IPS-20b (cell line): Measurements from ENCODE around the gene ABT1.

ENCODE experiments used
- H3K27ac ChIP-seq: one replicate; pipeline ENCODE4 v1.5.1; 2013; ENCODE audit warnings: low read length
- H3K27me3 ChIP-seq: 2 replicates; pipeline ENCODE4 v1.6.1; 2013; ENCODE audit warnings: mild to moderate bottlenecking, low read length, inconsistent platforms; ENCODE audit not compliant: insufficient read depth
- H3K36me3 ChIP-seq: 2 replicates; pipeline ENCODE4 v1.6.1; 2013; ENCODE audit warnings: low read depth, mild to moderate bottlenecking, inconsistent platforms, low read length, moderate library complexity; ENCODE audit not compliant: insufficient read depth
- H3K4me1 ChIP-seq: 2 replicates; pipeline ENCODE4 v1.6.1; 2013; ENCODE audit warnings: mild to moderate bottlenecking, control low read depth, inconsistent platforms, low read length, moderate library complexity; ENCODE audit not compliant: insufficient read depth
- H3K4me3 ChIP-seq: 2 replicates; pipeline ENCODE4 v1.5.1; 2013; ENCODE audit warnings: mild to moderate bottlenecking, low read length, inconsistent platforms
- H3K9ac ChIP-seq: 2 replicates; pipeline ENCODE4 v1.6.1; 2013; ENCODE audit warnings: low read depth, mild to moderate bottlenecking, inconsistent platforms, low read length, moderate library complexity
- H3K9me3 ChIP-seq: 2 replicates; pipeline ENCODE4 v1.6.1; 2013; ENCODE audit warnings: mild to moderate bottlenecking, low read depth, low read length, inconsistent platforms; ENCODE audit not compliant: insufficient read depth

The ABT1 gene

GRCh38 chr6:26597821-26598220 is 1.1 kb downstream of the ABT1 start:
- Histone ChIP-seq H3K4me1 (peaks cover 5% of the 10 kb centered on the region; the same call in 1 of the 2 replicates), H3K9ac (peak overlapping the region; percentile 93; the same call in 1 of the 2 replicates), H3K9me3 (no peaks in the 10 kb centered on the region), H3K4me3 (peak overlapping the region; percentile 98), H3K27ac (no peak overlapping the region), H3K27me3 (peaks cover 8% of the 10 kb centered on the region; the same call in 1 of the 2 replicates), H3K36me3 (peaks cover 19% of the 10 kb centered on the region)

- no peaks in the 10 kb centered on the region for H3K9me3 ChIP-seq
- H3K27ac ChIP-seq: no peak overlapping the region
- H3K36me3 ChIP-seq: peaks cover 19% of the 10 kb centered on the region
- H3K4me1 ChIP-seq: peaks cover 5% of the 10 kb centered on the region; the same call in 1 of the 2 replicates
- H3K9ac ChIP-seq: no peak overlapping the region
- H3K4me3 ChIP-seq: peak overlapping the region; percentile 98; the same call in 1 of the 2 replicates
- H3K27me3 ChIP-seq: peaks cover 6% of the 10 kb centered on the region; the same call in 1 of the 2 replicates
These were observed 1.5 kb downstream of the ABT1 start for GRCh38 chr6:26598267-26598666.

GRCh38 chr6:26599134-26599533 is 2.4 kb downstream of the ABT1 start:
- no peak overlapping the region for H3K4me3 ChIP-seq

GRCh38 chr6:26599591-26599990 is 2.8 kb downstream of the ABT1 start:
- Histone ChIP-seq H3K36me3 (peaks cover 19% of the 10 kb centered on the region), H3K27me3 (no peaks in the 10 kb centered on the region; the same call in 1 of the 2 replicates), H3K4me3 (no peak overlapping the region), H3K27ac (no peak overlapping the region), H3K9ac (no peak overlapping the region), H3K9me3 (no peaks in the 10 kb centered on the region), H3K4me1 (peaks cover 5% of the 10 kb centered on the region; the same call in 1 of the 2 replicates)

More at GRCh38 chr6:26599134-26599533, 2.4 kb downstream of the ABT1 start:
- Histone ChIP-seq H3K36me3 (peaks cover 19% of the 10 kb centered on the region), H3K27me3 (peaks cover 3% of the 10 kb centered on the region; the same call in 1 of the 2 replicates), H3K27ac (no peak overlapping the region), H3K9ac (no peak overlapping the region), H3K4me1 (peaks cover 5% of the 10 kb centered on the region; the same call in 1 of the 2 replicates), H3K9me3 (no peaks in the 10 kb centered on the region)

- H3K27me3 ChIP-seq: no peaks in the 10 kb centered on the region; the same call in none of the 2 replicates
- no peaks in the 10 kb centered on the region for H3K9me3 ChIP-seq
- H3K36me3 ChIP-seq: peaks cover 19% of the 10 kb centered on the region
- H3K27ac ChIP-seq: no peak overlapping the region
- no peak overlapping the region for H3K9ac ChIP-seq
- H3K4me1 ChIP-seq: peaks cover 5% of the 10 kb centered on the region; the same call in 1 of the 2 replicates
- no peak overlapping the region for H3K4me3 ChIP-seq
These were observed 4.0 kb downstream of the ABT1 start for GRCh38 chr6:26600759-26601158.

- H3K9me3 ChIP-seq: no peaks in the 10 kb centered on the region
- no peak overlapping the region for H3K9ac ChIP-seq
- no peak overlapping the region for H3K4me3 ChIP-seq
- peaks cover 5% of the 10 kb centered on the region; the same call in 1 of the 2 replicates for H3K4me1 ChIP-seq
- H3K36me3 ChIP-seq: peaks cover 19% of the 10 kb centered on the region
- H3K27ac ChIP-seq: no peak overlapping the region
- no peaks in the 10 kb centered on the region; the same call in none of the 2 replicates for H3K27me3 ChIP-seq
These were observed 5.5 kb downstream of the ABT1 start for GRCh38 chr6:26602262-26602661.

- H3K9ac ChIP-seq: no peak overlapping the region
- no peak overlapping the region for H3K4me3 ChIP-seq
- no peaks in the 10 kb centered on the region for H3K4me1 ChIP-seq
- no peak overlapping the region for H3K27ac ChIP-seq
- peaks cover 11% of the 10 kb centered on the region; the same call in 1 of the 2 replicates for H3K36me3 ChIP-seq
- no peaks in the 10 kb centered on the region; the same call in none of the 2 replicates for H3K27me3 ChIP-seq
- no peaks in the 10 kb centered on the region for H3K9me3 ChIP-seq
These were observed 7.3 kb downstream of the ABT1 start for GRCh38 chr6:26604026-26604425.

- peaks cover 5% of the 10 kb centered on the region; the same call in 1 of the 2 replicates for H3K36me3 ChIP-seq
- no peak overlapping the region for H3K9ac ChIP-seq
- H3K27me3 ChIP-seq: peaks cover 6% of the 10 kb centered on the region
- H3K4me1 ChIP-seq: no peaks in the 10 kb centered on the region
- no peaks in the 10 kb centered on the region for H3K9me3 ChIP-seq
- H3K27ac ChIP-seq: no peak overlapping the region
- no peak overlapping the region for H3K4me3 ChIP-seq
These were observed 8.0 kb downstream of the ABT1 start for GRCh38 chr6:26604797-26605196.

- Histone ChIP-seq H3K27ac (no peak overlapping the region), H3K4me3 (no peak overlapping the region; the same call in 1 of the 2 replicates), H3K4me1 (no peaks in the 10 kb centered on the region), H3K36me3 (no peaks in the 10 kb centered on the region), H3K9ac (no peak overlapping the region), H3K27me3 (peaks cover 34% of the 10 kb centered on the region), H3K9me3 (no peaks in the 10 kb centered on the region)
These were observed 10.9 kb downstream of the ABT1 start for GRCh38 chr6:26607434-26608230.

GRCh38 chr6:26609463-26609862 is 12.7 kb downstream of the ABT1 start:
- Histone ChIP-seq H3K36me3 (no peaks in the 10 kb centered on the region), H3K9ac (no peak overlapping the region), H3K9me3 (no peaks in the 10 kb centered on the region), H3K4me1 (no peaks in the 10 kb centered on the region), H3K27ac (no peak overlapping the region), H3K27me3 (peaks cover 52% of the 10 kb centered on the region), H3K4me3 (no peak overlapping the region)

GRCh38 chr6:26611599-26611998 is 14.8 kb downstream of the ABT1 start:
- H3K4me3 ChIP-seq: no peak overlapping the region
- H3K9me3 ChIP-seq: peaks cover 3% of the 10 kb centered on the region; the same call in 1 of the 2 replicates
- H3K9ac ChIP-seq: no peak overlapping the region
- no peaks in the 10 kb centered on the region for H3K4me1 ChIP-seq
- peaks cover 67% of the 10 kb centered on the region for H3K27me3 ChIP-seq
- H3K27ac ChIP-seq: no peak overlapping the region
- H3K36me3 ChIP-seq: no peaks in the 10 kb centered on the region

GRCh38 chr6:26613201-26613600 is 16.4 kb downstream of the ABT1 start:
- Histone ChIP-seq H3K36me3 (no peaks in the 10 kb centered on the region), H3K9me3 (peaks cover 5% of the 10 kb centered on the region; the same call in 1 of the 2 replicates), H3K27me3 (peaks cover 67% of the 10 kb centered on the region), H3K4me1 (no peaks in the 10 kb centered on the region), H3K9ac (no peak overlapping the region), H3K4me3 (peak overlapping the region; percentile 82; the same call in 1 of the 2 replicates), H3K27ac (no peak overlapping the region)
